HG03558 (cell line): ENCODE results near the gene FUNDC1.
"Not testable (repeated sequence)": the region's sequence is repeated elsewhere in the genome, so short reads cannot be mapped to it uniquely, and the experiment has no call there.

ENCODE experiments used
- ATAC-seq: cut with Tn5 transposase; IDR thresholded peaks from one replicate; pipeline ENCODE4 v1.9.1; 2021; ENCODE audit warnings: moderate number of reproducible peaks; ENCODE audit not compliant: unreplicated experiment; ENCODE audit errors: extremely low read depth

FUNDC1 gene

GRCh38 chrX:44542567-44543325 lies at the start of gene FUNDC1:
FUNDC1 (minus strand) TSS chrX:44542859; CDS start chrX:44542832, 27 bp downstream.
- ATAC-seq, result peak; percentile 92

GRCh38 chrX:44585866-44586265 lies 43.2 kb upstream of the FUNDC1 start:
- no peak for ATAC-seq

- ATAC-seq, result no peak
These were observed 37.8 kb upstream of the FUNDC1 start for GRCh38 chrX:44580466-44580865.

GRCh38 chrX:44572340-44572938 lies 29.8 kb upstream of the FUNDC1 start:
- no peak for ATAC-seq

GRCh38 chrX:44570522-44570921 lies 27.9 kb upstream of the FUNDC1 start:
- ATAC-seq, result no peak

- ATAC-seq, result no peak
These were observed 26.5 kb upstream of the FUNDC1 start for GRCh38 chrX:44569122-44569521.

- no peak for ATAC-seq
These were observed 25.5 kb upstream of the FUNDC1 start for GRCh38 chrX:44568196-44568595.

- ATAC-seq, result not testable (repeated sequence)
These were observed 19.2 kb upstream of the FUNDC1 start for GRCh38 chrX:44561896-44562295.

- ATAC-seq, result no peak
These were observed 7.9 kb upstream of the FUNDC1 start for GRCh38 chrX:44550563-44550962.

GRCh38 chrX:44545454-44545853 lies 2.8 kb upstream of the FUNDC1 start:
- ATAC-seq, result not testable (repeated sequence)

- no peak for ATAC-seq
These were observed 1.4 kb upstream of the FUNDC1 start for GRCh38 chrX:44544036-44544435.

GRCh38 chrX:44536198-44536597 lies 6.5 kb downstream of the FUNDC1 start:
- ATAC-seq, result no peak

GRCh38 chrX:44529310-44529709 lies 13.3 kb downstream of the FUNDC1 start:
- ATAC-seq, result no peak

- no peak for ATAC-seq
These were observed 28.4 kb downstream of the FUNDC1 start for GRCh38 chrX:44514272-44514671.

- no peak for ATAC-seq
These were observed 35.4 kb downstream of the FUNDC1 start for GRCh38 chrX:44507292-44507691.

- ATAC-seq, result no peak
These were observed 36.0 kb downstream of the FUNDC1 start for GRCh38 chrX:44506678-44507077.

GRCh38 chrX:44503560-44503959 lies 39.1 kb downstream of the FUNDC1 start:
- ATAC-seq, result no peak

- ATAC-seq, result no peak
These were observed 47.6 kb downstream of the FUNDC1 start for GRCh38 chrX:44495091-44495490.

GRCh38 chrX:44494357-44494756 lies 48.3 kb downstream of the FUNDC1 start:
- ATAC-seq, result no peak

GRCh38 chrX:44489515-44489914 lies 53.1 kb downstream of the FUNDC1 start:
- no peak for ATAC-seq

- no peak for ATAC-seq
These were observed 58.0 kb downstream of the FUNDC1 start for GRCh38 chrX:44484607-44485146.
